Activated CD8-positive, alpha-beta memory T cell treated with anti-CD3 and anti-CD28 coated beads, Interleukin-2, amount 50 U/mL, for 1 hour (primary cell): Measurements from ENCODE around the gene COL9A3.

Experiments used
- DNase-seq: peaks from one replicate; pipeline ENCODE4 v3.0.0-alpha.2; 2020; ENCODE audit errors: extremely low read depth

The COL9A3 gene

DNA sequence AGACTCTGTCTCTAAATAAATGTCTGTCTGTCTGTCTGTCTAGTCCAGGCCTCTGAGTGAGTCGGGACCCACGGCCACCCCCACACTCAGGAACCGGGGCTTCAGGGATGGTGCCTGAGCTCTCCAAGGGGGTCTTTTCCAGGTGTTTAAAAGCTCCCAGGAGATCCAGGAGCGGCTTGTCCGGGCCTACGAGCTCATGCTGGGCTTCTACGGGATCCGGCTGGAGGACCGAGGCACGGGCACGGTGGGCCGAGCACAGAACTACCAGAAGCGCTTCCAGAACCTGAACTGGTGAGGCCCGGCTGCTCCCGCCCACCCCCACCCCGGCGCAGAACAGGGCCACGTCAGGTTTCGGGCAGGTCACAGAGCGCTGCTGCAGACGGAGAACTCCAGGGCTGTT lies 5.5 kb upstream of the COL9A3 start:
- no peak for DNase-seq

DNA sequence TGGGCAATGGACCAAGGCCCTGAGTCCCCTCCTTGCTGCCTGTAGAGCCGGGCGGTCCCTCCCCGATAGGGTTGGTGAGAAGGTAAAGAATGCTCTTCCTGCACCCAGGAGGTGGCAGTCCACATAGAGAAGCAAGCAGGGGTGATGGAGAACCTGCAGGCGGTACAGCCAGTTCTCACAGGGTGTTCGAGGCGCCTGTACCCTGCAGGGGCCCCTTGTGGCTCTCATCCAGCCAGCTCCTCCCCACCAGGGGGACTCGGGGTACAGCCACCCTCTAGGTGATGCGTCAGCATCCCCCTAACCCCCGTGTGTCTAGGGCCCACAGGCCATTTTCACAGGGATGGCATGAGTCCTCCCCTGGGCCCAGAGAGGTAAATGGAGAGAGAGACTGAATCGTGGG lies 5.1 kb upstream of the COL9A3 start:
- no peak for DNase-seq

DNA sequence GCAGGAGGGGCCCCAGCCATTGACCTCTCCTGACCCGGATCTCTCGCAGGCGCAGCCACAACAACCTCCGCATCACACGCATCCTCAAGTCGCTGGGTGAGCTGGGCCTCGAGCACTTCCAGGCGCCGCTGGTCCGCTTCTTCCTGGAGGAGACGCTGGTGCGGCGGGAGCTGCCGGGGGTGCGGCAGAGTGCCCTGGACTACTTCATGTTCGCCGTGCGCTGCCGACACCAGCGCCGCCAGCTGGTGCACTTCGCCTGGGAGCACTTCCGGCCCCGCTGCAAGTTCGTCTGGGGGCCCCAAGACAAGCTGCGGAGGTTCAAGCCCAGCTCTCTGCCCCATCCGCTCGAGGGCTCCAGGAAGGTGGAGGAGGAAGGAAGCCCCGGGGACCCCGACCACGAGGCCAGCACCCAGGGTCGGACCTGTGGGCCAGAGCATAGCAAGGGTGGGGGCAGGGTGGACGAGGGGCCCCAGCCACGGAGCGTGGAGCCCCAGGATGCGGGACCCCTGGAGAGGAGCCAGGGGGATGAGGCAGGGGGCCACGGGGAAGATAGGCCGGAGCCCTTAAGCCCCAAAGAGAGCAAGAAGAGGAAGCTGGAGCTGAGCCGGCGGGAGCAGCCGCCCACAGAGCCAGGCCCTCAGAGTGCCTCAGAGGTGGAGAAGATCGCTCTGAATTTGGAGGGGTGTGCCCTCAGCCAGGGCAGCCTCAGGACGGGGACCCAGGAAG lies 4.5 kb upstream of the COL9A3 start:
- no peak for DNase-seq

DNA sequence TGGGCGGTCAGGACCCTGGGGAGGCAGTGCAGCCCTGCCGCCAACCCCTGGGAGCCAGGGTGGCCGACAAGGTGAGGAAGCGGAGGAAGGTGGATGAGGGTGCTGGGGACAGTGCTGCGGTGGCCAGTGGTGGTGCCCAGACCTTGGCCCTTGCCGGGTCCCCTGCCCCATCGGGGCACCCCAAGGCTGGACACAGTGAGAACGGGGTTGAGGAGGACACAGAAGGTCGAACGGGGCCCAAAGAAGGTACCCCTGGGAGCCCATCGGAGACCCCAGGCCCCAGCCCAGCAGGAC lies 4.0 kb upstream of the COL9A3 start:
- no peak for DNase-seq

DNA sequence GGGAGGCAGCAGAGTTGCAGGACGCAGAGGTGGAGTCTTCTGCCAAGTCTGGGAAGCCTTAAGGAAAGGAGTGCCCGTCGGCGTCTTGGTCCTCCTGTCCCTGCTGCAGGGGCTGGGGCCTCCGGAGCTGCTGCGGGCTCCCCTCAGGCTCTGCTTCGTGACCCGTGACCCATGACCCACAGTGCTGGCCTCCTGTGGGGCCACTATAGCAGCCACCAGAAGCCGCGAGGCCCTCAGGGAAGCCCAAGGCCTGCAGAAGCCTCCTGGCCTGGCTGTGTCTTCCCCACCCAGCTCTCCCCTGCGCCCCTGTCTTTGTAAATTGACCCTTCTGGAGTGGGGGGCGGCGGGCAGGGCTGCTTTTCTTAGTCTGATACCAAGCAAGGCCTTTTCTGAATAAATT lies 3.3 kb upstream of the COL9A3 start:
- no peak for DNase-seq

DNA sequence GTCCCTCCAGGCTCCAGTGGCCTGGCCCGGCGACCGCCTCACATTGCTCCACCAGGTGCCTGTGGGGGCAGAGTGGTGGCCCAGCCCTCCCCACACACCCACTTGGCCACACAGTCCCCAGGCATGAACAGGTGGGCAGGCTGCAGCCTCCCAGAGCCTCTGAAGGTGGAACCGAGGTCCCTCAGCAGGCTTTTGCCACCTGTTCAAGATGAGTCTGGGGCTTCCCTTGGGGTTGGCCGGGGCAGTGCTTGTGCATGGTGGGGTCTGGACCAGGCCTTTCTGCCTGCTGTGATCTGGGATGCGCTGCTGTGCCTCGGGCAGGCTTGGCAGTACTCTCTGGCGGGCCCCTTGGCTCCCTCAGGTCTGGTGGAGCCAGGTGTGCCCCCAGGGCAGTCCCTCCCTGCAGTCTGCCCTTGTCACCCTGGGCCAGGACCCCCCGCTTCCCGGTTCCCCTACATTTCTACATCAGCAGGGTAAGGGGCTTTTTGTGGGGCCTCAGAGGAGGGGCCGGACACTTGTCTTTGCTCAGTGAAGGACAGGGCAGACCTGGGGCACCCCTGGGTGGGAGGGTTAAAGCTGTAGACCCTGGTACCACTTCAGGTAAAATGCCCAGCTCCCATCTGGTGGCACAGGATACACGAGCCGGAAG lies 2.7 kb upstream of the COL9A3 start:
- no peak for DNase-seq

DNA sequence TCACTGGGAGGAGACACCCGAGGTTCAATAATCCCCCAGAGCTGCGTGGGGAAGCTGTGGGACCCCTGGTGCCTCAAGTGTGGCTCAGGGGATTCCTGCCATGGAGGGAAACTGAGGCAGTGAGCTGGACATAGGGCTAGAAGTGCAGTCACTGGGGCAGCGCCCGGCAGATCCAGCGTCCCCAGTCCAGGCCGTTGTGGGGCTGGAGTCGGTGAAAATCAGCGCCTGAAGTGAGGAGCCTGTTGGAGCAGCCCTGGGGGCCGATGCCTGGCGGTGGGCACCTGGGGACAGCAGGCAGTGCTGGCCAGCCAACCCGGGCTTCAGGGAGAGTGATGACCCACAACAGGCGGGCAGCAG lies 2.2 kb upstream of the COL9A3 start:
- DNase-seq = no peak

DNA sequence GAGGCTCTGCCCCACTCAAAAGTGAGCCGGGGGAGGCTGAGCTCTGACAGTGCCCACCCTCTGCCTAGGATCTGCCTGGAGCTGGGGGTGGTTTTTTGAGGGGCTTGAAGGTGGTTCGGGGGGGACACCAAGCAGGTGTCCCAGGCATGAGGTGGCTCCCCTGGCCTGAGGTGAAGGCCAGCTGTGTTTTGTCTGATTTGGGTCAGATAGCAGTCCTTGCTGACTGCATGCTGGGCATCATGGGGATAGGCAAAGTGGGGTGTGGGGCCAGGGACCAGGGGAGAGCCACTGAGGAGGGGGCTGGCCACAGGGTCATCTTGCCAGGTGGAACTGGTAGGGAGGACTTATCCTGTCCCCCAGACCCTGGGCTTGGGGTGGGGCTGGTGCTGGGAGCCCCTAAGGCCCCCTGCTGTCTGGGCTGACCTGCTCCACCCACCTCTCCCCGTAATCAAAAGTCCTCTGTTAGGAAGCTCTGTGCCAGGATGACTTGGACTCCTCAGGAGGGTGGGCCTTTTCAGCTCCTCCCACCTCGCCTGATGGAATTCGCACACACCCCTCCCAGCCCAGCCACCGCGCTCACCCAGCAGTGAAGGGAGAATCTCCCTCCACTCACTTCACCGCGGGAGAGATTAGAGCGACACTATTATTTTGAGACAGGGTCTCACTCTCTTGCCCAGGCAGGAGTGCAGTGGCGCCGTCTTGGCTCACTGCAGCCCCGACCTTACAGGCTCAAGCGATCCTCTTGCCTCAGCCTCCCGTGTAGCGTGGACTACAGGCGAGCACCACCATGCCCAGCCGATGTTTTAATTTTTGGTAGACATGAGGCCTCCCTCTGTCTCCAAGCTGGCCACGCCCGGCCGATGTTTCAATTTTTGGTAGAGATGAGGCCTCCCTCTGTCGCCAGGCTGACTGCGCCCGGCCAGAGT lies 1.5 kb upstream of the COL9A3 start:
- DNase-seq = no peak

DNA sequence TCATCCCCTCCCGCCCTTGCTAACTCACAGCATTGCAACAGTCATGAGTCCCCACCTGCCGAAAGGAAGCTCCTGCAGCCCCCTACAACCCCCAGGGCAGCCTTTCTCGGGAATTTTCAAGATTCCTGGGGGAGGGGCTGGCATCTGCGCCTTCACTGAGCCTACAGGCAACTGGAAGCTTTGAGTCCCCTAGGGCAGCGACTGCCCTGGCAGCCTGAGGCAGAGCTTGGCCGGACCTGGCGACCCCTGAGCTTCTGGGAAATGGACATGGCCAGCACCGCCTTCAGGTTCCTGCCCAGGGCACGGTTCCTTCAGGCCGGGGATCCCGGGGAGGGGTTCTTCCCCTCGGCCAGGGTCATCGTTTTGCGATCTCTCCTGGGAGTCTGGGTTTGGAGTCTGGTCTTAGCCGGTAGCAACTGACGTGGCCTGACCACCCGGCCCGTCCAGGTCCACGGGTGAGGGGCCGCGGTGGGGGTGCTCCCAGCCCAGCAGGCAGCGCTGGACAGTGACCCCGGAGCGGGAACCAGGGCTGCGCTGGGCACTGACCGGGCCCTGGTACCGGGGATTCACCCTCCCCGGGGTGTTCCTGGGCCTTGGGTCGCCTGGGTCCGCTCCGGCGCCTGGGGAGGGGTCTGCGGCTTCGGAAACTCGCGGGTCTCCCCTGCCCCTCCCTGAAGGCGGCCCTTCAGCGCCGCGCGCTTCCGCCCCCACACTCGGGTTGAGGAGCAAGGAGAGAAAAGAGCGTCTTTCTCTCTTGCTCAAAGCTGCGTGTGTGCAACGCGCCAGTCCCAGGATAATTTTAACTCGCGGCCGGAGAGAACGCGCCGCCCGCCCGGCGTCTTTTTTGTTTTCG lies 593 bp upstream of the COL9A3 start:
- no peak for DNase-seq

DNA sequence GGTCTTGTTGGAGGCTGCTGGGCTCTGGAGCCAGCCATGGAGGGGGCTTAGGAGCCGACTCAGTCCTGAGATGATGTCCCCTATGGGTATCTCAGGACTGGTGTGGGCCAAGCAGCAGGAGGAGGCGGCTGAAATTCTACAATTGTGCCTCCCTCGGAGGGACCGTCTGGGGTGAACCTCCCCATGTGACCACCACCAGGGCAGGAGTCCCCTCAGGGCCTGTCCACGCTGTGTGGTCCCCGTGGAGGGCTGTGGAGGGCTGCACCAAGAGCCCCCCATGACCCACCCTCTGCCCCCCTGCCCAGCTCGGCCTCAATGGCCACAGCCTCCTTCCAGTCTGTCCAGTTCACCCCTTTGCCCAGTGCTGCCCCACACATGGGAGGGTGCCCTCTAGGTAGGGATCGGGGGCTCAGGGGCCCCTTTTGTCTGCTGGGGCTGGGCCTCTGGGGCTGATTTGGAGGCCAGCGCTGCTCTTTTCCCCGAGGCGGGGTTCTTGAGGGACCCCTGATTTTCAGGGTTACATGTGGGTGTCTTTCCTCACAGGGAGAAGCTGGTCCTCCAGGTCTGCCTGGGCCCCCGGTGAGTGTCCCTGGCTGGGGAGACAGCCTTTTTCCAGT lies 1.2 kb downstream of the COL9A3 start:
- no peak for DNase-seq

DNA sequence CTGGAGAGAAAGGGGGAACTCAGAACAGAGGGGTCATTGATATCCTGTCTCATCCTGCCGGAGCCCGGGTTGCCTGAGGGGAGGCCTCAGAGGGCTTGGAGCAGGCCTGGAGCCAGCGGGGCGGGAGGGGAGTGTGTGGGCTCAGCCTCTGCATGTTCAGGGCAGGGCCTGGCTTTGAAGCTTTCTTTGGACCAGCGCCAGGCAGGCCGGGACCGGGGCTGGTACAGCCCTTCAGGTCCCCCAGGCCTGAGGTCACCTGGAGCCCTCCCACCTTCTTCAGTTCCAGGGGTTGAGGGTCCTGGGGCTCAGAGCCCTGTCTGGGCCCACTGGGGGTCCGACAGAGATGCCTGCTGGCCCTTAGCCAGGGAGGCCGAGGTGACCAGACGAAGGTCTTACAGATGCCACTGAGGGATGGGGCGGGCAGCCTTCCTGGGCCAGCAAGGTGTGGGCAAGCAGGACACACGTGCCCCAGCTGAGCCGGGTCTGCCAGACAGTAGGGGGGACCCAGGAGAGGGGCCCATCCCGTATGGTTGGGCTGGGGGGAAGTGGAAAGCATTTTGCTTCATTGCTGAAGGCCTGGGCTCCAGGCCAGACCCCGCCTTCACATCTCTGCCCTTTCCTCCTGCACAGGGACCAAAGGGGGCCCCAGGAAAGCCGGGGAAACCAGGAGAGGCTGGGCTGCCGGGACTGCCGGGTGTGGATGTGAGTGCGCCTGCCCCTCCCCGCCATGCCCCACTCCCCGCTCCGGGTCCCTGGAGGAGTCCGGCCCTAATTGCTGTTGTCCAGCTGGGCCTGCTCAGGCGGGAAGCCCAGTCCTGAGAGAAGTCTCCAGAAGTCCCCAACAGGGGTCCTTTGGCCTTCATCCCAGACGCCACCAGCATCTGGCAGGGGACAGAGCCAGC lies 2.0 kb downstream of the COL9A3 start:
- no peak for DNase-seq

DNA sequence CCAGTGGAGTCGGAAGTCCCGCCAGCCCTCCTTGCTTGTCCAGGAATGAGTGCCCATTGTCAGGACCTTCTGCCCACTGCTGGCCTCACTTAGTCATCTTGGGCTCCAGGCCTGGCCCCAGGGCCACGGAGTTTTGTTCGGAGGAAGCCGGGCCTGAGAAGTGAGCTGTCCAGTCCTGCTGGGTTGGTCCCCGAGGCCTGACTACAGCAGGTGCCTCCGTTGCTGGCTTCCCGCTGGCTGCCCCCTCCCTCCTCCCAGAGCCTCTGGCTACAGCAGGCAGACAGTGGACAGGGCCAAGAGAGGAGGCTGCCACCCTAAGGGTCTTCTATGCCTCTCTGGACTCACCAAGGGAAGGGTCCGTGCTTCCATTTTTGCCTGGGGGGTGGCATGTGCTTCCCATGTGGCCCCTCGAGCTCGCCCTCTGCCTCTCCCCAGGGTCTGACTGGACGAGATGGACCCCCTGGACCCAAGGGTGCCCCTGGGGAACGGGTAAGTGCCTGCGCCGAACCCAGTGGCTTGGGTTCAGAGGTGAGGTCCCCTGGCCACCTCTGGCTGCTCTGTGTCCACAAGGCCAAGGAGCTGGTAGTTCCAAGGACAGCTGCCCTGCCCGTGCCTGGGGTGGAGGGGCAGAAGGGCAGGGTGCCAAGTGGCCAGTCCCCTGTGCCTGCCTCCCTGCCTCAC lies 2.8 kb downstream of the COL9A3 start:
- DNase-seq = no peak

DNA sequence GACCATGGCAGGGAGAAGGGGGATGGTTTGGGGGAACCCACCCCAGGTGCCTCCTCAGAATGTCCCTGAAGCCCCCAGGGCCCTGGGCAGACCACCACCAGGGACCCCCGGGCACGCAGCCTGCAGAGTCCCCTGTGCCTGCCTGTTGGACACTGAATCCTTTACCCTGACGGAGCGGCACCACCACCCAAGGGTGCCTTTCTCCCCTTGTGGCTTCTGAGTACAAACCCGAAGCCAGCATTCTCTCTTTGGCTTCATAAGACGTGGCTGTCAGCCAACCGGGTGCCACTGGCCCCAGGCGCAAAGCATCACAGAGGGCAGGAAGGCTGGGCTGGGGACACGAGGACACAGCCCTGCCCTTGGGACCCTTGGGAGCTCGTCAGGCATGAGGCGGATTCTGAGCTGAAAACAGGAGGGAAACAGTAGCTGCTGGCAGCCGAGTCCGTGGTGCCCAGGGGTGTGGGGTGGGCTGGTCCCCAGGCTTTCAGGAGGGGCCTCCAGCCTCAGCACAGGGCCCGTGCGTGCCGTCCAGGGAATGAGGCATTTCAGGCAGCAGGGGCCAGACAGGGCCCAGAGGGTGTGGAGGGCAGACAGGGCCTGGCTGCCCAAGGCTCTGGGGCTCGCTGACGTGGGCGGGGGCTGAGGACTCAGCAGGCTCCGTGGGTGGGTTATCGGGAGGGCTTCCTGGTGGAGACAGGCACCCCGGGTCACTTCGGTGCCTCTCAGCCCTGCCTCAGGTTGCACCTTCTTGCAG lies 3.5 kb downstream of the COL9A3 start:
- no peak for DNase-seq

DNA sequence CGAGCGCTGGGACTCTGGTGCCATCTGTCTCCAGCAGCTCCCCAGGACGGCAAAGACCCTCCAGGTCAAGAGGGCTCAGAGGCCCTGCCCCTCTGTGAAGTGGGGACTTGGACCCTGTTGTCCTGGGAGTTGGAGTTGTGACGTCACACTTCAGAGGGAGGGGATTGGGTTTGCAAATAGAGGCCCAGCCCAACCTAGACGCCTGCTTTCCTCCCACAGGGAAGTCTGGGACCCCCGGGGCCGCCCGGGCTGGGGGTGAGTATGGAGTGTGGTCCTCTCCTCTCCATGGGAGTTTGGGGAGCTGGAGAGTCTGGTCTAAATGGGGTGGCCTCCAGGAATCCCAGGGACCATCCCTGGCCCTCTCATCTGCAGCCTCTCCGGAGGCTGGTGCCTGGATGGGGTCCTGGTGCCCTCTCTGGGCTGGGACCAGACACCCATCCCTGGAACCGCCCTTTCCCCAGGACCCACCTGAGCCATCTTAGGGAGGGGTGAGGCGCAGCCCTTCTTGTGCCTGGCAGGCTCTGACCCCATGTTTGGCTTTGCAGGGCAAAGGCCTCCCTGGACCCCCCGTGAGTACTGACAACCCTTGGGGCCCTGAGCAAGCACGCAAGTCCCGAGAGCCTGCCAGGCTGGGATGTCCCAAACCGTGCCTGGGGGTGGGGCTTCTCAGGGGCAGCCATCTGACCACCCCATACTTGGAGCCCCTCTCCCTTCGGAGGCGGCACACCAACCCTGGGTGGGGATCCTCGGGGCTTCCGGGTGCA lies 4.3 kb downstream of the COL9A3 start:
- no peak for DNase-seq

DNA sequence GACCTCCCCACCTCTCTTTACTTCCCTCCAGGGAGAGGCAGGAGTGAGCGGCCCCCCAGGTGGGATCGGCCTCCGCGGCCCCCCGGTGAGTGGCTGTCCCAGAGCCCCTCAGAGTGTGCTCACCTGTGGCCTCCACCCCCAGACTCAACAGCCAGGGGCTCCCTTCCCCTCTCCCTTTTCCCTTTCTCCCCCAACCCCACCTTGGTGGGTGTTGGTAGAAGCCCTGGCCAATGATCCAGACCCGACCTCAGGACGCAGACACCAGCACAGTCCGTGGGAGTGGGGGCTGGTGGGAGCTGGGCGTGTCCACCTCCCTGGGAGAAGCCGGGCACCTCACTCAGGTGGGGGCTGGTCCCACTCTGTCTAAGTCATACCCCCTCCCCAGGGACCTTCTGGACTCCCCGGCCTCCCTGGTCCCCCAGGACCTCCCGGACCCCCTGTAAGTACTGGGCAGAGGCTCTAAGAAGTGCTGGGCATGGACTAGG lies 4.9 kb downstream of the COL9A3 start:
- no peak for DNase-seq

DNA sequence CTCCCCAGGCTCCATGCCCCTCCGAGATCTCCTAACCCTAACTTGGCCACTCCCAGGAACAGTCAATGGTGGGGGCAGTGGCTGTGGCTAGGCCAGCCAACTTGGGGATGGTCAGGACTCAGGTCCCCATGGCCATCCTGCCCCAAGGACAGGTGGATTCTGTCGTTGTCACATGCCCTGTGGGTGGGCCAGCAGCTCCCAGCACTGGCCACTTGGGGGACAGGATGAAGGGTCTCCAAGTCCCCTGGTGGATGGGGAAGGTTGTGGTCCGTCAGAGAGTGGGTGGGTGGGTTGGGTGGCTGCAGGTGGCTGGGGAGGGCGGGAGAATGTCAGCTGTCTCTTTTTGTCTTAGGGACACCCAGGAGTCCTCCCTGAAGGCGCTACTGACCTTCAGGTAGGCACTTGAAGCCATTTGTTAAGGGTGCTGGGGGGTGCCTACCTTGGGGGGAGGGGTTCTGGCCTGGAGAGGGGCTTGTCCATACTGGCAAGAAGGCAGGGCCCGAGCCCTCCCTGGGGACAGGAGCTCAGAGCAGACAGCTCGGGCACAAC lies 5.5 kb downstream of the COL9A3 start:
- DNase-seq = no peak

DNA sequence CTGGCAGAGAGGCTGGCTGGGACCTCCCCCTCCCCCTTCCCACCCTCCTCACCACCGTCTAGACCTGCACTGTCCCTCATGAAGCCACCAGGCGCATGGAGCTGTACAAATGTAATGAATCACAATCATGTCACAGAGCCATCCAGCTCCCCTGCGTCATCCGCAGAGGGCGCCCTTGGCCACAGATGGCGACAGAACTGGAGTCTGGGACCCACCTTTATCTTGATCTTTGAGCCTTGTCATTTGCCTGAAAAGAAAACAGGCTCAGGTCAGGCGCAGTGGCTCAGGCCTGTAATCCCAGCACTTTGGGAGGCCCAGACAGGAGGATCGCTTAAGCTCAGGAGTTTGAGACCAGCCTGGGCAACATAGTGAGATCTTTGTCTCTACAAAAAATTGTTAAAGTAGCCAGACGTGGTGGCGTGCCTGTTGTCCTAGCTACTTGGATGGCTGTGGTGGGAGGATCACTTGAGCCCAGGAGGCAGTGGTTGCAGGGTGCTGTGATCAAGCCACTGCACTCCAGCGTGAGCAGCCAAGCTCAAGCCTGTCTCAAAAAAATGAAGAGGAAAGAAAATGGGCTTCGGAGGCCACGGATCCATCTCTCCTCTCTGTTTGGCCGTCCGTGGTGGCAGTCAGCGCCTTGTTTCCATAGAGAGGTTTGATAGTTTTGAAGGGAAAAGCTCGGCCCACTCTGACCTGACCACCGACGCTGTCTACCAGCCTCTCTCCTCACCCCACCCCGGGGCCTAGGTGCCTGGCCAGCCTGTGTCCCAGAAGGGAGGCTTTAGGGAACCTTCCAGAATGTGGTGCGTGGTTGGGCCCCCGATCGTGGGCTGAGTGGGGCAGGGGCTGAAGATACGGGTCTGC lies 6.2 kb downstream of the COL9A3 start:
- DNase-seq = no peak
